ENCODE data around the gene MLLT6.

GRCh38 chr17:38720941-38721340 lies 15.9 kb downstream of the MLLT6 start:
- no peak for TF ChIP-seq CTCF (IDR thresholded peaks at IDR 0.05 in 4 of 5, conservative IDR thresholded peaks at IDR 0.05 in 1 of 5)
- no peak for TF ChIP-seq POLR2A (IDR thresholded peaks at IDR 0.05)

Data from gastrocnemius medialis (tissue), 4 donors.